ENCODE results near the gene GNAQ.
"Not testable (repeated sequence)": the region's sequence is repeated elsewhere in the genome, so short reads cannot be mapped to it uniquely, and the experiment has no call there.

GNAQ gene

GRCh38 chr9:77712533-77713130 is 319.0 kb downstream of the GNAQ start:
- in situ Hi-C loops (cut with HindIII; ENCODE audit: low sequenced_read_pairs): no loop called here

GRCh38 chr9:77710965-77711648 is 320.5 kb downstream of the GNAQ start:
- in situ Hi-C loops (cut with HindIII; ENCODE audit: low sequenced_read_pairs): no loop called here

GRCh38 chr9:77710316-77710715 is 321.3 kb downstream of the GNAQ start:
- in situ Hi-C loops (cut with HindIII; ENCODE audit: low sequenced_read_pairs): no loop called here

- in situ Hi-C loops (cut with HindIII; ENCODE audit: low sequenced_read_pairs): no loop called here
These were observed 323.4 kb downstream of the GNAQ start for GRCh38 chr9:77708064-77708815.

- in situ Hi-C loops (cut with HindIII; ENCODE audit: low sequenced_read_pairs): no loop called here
These were observed 324.1 kb downstream of the GNAQ start for GRCh38 chr9:77707383-77708063.

GRCh38 chr9:77705636-77706035 is 326.0 kb downstream of the GNAQ start:
- in situ Hi-C loops (cut with HindIII; ENCODE audit: low sequenced_read_pairs): no loop called here

GRCh38 chr9:77702521-77703390 is 328.9 kb downstream of the GNAQ start:
- in situ Hi-C loops (cut with HindIII; ENCODE audit: low sequenced_read_pairs): not testable (repeated sequence)

GRCh38 chr9:77697238-77697984 is 334.2 kb downstream of the GNAQ start:
- in situ Hi-C loops (cut with HindIII; ENCODE audit: low sequenced_read_pairs): no loop called here

GRCh38 chr9:77690723-77691122 is 340.9 kb downstream of the GNAQ start:
- in situ Hi-C loops (cut with HindIII; ENCODE audit: low sequenced_read_pairs): not testable (repeated sequence)

GRCh38 chr9:77690119-77690518 is 341.5 kb downstream of the GNAQ start:
- in situ Hi-C loops (cut with HindIII; ENCODE audit: low sequenced_read_pairs): not testable (repeated sequence)

- in situ Hi-C loops (cut with HindIII; ENCODE audit: low sequenced_read_pairs): not testable (repeated sequence)
These were observed 343.9 kb downstream of the GNAQ start for GRCh38 chr9:77687737-77688136.

- in situ Hi-C loops (cut with HindIII; ENCODE audit: low sequenced_read_pairs): no loop called here
These were observed 351.0 kb downstream of the GNAQ start for GRCh38 chr9:77680581-77680980.

GRCh38 chr9:77679661-77680368 is 351.8 kb downstream of the GNAQ start:
- in situ Hi-C loops (cut with HindIII; ENCODE audit: low sequenced_read_pairs): no loop called here

GRCh38 chr9:77679088-77679487 is 352.5 kb downstream of the GNAQ start:
- in situ Hi-C loops (cut with HindIII; ENCODE audit: low sequenced_read_pairs): no loop called here

- in situ Hi-C loops (cut with HindIII; ENCODE audit: low sequenced_read_pairs): no loop called here
These were observed 353.6 kb downstream of the GNAQ start for GRCh38 chr9:77677957-77678535.

- in situ Hi-C loops (cut with HindIII; ENCODE audit: low sequenced_read_pairs): no loop called here
These were observed 354.2 kb downstream of the GNAQ start for GRCh38 chr9:77677397-77677796.

GRCh38 chr9:77673941-77674791 is 357.4 kb downstream of the GNAQ start:
- in situ Hi-C loops (cut with HindIII; ENCODE audit: low sequenced_read_pairs): no loop called here

GRCh38 chr9:77672183-77672582 is 359.4 kb downstream of the GNAQ start:
- in situ Hi-C loops (cut with HindIII; ENCODE audit: low sequenced_read_pairs): no loop called here
